GM19438 (cell line): ENCODE data around the gene PF4V1.
"Not testable (repeated sequence)": the region's sequence is repeated elsewhere in the genome, so short reads cannot be mapped to it uniquely, and the experiment has no call there.

Source experiments
- ATAC-seq: cut with Tn5 transposase; IDR thresholded peaks from one replicate; pipeline ENCODE4 v1.9.1; 2021; ENCODE audit warnings: low read depth; ENCODE audit not compliant: unreplicated experiment

The PF4V1 gene

DNA sequence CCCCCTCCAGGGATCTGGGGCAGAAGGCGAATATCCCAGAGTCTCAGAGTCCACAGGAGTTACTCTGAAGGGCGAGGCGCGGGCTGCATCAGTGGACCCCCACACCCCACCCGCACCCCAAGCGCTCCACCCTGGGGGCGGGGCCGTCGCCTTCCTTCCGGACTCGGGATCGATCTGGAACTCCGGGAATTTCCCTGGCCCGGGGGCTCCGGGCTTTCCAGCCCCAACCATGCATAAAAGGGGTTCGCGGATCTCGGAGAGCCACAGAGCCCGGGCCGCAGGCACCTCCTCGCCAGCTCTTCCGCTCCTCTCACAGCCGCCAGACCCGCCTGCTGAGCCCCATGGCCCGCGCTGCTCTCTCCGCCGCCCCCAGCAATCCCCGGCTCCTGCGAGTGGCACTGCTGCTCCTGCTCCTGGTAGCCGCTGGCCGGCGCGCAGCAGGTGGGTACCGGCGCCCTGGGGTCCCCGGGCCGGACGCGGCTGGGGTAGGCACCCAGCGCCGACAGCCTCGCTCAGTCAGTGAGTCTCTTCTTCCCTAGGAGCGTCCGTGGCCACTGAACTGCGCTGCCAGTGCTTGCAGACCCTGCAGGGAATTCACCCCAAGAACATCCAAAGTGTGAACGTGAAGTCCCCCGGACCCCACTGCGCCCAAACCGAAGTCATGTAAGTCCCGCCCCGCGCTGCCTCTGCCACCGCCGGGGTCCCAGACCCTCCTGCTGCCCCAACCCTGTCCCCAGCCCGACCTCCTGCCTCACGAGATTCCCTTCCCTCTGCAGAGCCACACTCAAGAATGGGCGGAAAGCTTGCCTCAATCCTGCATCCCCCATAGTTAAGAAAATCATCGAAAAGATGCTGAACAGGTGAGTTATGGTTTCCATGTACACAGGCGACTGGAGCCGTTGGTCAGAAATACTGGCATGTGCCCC is 16.3 kb downstream of the PF4V1 start, which contains the start of gene CXCL1:
Gene CXCL1 (plus strand): TSS at position 264 of the 926 bp plus-strand sequence. CDS start 78 bp downstream, at position 342.
- ATAC-seq, result no peak

DNA sequence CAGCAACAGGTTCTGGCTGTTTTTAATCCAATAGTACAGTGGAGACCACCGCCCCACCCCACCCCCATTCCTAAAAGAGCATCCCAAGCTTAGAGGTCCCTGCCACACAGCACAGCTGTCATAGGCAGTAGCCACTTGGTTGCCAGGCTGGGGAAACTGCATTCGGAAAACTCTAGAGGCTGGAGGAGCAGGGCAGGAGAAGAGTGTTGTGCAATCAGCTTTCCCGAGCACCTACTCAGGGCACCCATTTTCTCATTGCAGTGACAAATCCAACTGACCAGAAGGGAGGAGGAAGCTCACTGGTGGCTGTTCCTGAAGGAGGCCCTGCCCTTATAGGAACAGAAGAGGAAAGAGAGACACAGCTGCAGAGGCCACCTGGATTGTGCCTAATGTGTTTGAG is 17.2 kb downstream of the PF4V1 start:
- ATAC-seq, result no peak

DNA sequence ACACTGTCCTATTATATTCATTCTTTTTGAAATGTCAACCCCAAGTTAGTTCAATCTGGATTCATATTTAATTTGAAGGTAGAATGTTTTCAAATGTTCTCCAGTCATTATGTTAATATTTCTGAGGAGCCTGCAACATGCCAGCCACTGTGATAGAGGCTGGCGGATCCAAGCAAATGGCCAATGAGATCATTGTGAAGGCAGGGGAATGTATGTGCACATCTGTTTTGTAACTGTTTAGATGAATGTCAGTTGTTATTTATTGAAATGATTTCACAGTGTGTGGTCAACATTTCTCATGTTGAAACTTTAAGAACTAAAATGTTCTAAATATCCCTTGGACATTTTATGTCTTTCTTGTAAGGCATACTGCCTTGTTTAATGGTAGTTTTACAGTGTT is 17.7 kb downstream of the PF4V1 start:
- ATAC-seq, result no peak

DNA sequence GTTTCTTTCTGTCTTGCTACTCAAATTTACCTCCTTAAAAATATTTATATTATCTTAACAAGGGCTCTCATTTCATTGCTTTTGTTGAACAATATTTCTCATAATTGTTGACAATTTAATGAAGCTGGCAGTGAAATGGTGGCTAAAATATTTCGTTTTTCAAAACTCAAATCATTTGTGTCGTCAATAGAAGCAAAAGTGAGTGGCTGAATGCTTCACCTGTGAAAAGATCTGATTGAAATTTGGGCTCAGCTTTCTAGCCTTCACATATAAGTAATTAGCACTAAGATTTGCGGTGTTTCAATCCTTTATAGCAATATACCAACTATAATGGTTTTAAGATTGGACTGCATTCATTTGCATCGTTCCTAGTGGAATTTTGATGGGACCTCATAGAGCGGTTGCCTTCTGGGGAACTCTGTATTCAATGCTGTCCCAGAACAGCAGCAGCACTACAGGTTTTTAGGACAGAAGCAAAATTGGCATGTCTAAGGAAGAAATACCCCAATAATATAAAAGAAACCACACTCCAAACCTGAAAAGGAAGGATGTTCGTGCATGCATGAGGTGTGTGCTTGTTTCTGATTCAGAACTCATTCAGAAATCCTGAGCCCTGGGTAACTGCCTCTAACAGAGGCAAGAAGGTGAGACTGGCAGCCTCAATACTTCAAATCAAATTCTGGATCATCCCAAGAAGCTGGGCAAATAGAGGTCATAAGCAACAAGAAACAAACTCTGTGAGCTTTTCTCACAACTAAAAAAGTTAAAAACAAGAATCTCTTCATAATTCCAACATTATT is 18.6 kb downstream of the PF4V1 start:
- ATAC-seq, result no peak

DNA sequence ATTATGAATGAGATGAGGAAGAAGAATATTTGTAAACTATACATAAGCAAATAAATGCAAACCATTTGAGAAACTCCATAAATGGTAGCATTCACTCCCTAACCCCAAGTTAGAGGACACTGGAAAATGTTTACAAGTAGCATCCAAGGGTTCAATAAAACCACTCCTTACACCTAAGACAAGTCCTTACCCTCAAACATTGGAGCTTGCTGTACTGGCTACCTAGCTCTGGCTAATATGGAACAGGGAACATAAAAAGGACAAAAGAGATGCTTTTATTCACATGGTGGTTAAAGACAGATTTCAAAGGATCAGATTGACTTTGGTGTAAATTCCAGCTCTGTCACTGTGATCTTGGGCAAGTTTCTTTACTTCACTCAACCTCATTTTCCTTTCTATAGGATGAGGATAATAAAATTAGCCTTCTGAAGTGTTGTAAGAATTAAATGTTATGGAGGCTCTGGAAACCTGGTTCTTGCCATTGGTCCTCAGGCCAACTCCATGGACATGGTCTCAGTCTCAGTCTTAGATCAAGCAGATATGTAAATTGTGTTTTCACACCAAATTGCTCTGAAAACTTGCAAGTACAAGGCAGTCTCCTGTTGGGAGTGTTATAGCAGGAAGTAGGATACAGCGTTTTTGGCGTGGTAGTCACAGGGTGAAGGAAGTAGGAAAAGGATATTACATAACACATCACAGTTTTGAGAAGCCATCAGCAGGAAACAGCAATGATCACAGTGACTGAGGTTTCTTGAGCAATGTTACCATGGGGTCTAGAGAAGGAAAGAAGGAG is 19.4 kb downstream of the PF4V1 start:
- no peak for ATAC-seq

DNA sequence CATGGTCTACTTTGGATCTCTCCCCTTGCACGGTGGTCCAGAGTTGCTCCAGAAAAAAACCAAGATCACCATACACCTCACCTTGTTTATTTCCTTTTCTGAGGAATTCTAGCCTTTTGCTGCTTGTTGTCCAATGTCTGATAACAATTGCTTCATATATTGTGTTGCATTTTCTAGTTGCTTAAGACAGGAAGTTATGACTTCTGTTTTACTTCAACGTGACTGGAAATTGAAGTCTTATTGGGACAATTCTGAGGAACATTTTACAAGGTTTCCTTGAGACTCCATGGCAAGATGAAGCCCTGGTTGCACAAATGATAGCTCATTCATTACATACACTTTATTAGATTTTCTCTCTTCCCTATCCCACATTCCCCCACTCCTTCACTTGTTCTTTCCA is 21.3 kb downstream of the PF4V1 start:
- no peak for ATAC-seq

DNA sequence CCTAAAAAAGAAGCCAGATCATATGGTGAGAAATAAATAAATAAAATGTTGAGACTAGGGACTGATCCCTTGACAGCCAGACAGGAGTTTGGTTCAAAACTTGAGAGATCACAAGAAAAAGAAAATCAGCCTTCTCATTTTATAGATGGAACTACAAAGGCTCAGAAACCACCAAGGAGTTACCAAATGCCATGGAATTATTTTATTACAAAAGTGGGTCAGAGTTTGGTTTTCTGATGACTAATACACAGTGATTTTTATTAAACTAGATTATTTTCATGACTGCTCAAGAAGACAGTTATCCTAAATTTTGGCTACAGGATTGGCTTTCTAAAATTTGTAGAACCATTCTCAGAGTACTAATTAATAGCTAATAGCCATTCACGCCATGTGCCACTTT is 22.3 kb downstream of the PF4V1 start:
- ATAC-seq, result no peak

DNA sequence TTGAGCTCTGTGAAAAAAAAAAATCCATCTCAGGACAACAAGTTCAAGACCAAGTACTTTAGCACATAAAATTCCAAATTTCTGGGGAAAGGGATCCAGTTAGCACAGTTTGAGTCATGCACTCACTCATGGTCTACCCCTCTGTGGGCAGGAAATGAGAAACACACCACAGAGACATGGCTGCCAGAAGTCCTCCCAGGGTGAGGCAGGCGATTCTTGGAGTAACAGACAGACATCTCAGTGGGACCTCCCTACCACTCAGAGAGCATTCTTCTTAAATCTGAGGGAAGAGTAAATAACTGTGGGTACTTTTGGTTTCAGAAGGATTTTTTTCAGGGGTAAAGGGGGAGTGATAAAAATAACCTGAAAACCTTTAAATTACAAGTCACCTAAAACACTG is 30.2 kb downstream of the PF4V1 start:
- ATAC-seq, result no peak

DNA sequence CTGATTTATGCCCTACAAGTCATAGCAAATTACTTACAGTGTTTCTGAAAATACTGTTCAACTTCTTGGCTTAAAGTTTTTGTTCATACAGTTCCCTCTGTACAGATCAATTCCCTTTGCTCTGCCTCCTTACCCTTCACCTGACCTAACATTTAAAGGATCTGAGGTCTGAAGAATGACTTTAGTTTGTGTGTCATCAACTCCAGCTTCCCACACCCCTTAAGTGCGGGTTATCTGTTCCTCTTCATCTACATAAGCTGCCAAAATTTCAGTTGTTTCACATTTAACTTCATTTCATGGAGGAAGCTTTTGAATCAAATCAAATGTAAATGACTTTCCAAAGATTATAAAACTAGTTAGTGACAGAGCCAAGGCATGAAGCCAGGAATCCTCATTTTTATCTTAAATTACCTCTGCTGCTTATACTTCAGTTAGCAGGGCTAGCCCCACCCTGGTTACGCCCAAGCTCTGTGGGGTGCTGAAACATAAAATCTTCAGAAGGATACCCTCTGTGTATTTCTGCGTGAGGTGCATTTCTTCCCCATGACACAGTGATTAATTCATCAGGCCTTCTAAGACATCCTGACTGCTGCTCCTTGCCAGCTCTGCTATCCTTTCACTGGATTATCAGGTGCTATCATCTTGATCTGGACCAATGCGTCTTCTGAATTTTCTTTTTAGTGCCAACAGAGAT is 32.6 kb downstream of the PF4V1 start:
- ATAC-seq, result no peak

DNA sequence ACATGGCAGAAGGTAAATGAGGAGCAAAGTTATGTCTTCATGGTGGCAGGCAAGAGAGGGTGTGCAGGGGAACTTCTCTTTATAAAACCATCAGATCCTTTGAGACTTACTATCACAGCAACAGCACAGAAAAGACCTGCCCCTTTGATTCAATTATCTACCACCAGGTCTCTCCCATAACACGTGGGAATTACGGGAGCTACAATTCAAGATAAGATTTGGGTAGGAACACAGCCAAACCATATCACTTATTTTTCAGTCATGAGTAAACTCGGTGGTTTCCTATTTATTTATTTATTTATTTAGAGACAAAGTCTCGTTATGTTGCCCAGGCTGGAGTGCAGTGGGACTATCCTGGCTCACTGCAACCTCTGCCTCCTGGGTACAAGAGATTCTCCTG is 38.2 kb downstream of the PF4V1 start:
- ATAC-seq, result no peak

DNA sequence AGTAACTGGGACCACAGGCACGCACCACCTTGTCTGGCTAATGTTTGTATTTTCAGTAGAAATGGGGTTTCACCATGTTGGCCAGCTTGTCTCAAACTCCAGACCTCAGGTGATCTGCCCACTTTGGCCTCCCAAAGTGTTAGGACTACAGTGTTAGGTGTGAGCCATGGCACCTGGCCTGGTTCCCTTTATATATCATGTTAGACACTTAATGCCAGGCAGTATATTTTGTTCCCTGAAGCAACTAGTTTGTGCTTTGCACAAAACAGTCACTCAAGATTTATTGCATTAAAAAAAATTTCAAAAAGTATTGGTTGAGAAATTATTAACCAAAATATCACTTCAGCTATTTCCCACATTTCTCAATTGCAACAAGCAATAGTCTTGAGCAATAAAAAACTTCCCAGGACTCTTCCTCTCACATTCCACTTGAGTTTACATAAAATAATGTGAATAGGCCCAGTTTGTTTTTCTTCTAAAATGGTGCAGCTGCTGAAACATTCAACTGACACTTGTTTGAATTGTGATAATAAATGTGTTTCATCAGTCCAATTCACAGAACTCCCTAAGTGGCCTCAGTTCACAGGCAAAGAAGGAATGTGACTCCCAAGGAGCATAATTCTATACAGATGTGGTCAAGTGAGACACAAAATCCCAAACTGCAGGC is 38.8 kb downstream of the PF4V1 start:
- ATAC-seq, result no peak

DNA sequence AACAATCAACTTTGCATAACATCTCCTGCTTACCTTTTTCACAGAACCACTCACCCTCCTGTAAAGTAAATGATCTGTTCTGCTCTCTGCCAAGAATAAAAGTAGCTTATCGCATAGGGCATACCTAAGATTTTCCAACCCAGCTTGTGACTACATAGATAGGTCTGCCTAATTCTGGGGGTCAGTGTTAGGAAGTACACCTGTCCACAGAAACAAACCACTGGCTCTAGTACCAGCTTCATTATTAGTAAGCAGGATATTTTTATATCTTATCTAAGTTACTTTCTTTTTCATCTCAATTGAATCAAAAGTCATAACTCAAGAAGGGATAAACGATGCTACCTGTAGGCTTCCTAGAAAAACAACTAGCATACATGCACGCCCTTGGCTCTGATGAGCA is 39.9 kb downstream of the PF4V1 start:
- ATAC-seq, result no peak

DNA sequence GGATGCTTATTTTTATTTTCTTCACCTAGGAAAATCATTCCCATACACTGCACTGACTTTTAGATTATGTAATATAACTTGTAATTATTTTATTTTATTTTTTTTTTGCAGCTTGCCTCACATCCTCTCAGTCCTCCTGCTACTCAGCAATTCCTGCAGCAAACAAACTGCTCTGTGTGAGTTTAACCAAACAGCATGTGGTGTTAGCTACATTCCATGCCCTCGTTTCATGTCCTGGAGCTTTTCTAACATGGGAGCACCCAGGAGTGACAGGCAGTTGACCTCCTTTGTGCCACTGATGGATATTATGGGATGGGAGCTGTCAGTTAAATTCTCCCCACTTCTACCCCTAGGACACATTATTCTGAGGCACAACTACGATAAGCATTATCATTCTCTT is 40.9 kb downstream of the PF4V1 start:
- ATAC-seq, result no peak

DNA sequence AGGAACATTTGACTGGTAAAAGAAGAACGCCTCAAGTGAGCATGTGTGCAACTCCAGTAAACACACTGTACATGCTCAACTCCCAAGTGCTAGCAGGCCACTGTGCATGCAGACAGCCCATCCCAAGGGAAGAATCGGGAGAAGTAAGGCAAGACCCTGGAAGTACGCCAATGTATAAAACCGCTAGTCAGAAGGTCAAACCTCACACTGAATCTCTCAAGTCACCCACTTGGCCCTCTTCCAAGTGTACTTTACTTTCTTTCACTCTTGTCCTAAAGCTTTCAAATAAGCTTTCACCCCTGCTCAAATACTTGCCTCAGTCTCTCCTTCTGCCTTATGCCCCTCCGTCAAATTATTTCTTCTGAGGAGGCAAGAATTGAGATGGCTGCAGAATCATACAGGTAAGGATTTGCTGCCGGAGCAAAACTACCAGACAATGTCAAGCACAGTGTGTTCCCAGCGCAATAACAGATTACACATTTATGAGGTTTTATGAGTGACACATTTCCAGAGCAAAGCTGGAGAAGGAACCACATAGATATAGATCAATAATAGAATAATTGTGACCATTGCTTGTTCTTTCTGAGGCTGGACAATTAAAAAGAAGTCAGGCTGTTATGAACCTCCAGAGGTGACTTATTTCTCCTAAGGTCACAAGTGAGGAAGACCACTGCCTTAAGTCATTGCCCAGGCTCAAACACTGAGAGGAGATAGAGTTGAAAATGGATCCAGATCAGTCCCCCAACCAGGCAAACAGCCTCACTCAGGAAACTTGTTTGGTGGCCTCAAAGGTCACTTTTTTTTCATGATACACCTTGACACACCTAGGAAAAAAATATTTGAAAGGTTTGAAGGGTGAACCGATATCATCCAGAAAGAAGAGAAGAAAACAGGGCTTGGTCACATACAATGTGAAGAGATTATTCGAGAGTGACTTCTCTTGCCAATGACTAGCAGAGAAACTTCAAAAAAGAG is 42.4 kb downstream of the PF4V1 start:
- no peak for ATAC-seq

DNA sequence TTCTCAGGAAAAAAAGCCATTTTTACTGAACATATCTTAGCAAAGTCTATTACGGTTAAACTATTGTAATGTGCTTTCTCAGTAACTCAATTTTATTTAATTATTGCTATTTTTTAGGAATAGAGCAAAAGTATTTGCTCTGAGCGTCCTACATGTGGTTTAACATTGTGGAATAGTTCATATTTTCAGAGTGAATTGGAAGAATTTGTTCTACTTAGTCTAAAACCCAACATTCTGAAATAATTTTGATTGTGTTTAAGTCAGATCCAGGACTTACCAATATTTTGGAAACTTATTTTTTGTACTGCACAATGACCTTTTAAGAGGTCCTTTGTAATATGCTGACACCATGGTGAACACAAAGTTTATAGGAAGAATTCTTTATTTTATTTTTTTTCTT is 43.3 kb downstream of the PF4V1 start:
- ATAC-seq, result no peak

DNA sequence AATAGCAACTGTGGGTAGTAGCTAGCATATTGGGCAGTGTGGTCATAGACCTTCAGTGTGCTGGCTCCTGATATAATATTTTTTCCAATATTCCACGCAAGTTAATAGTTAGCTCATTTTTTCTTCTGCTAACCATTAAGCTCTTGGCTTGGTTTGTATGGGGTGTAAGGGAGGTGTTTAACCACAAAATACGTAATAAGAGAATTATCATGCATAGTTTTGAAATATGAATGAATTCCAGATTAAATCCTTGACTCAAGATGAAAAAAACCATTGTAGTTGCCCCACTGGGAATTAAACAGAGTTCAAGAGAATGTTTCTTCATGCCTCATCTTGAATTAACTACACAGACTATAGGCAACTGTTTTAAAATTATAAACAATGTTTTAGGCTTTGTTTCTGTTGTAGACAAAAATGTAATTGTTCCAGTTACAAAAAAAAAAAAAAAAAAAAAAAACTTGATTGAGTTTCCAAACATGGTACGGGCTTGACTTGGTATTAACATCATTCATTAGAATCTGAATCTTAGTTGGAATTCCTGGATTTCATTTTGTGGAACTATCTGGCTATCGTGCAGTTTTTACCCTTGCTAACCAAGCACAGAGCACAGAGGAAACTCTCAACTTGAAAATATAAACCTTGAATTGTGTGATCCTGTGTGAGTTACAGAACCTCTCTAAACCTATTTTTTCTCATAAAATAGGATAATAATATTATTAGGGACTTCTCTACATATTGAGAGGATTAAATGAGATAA is 44.5 kb downstream of the PF4V1 start:
- ATAC-seq, result no peak

DNA sequence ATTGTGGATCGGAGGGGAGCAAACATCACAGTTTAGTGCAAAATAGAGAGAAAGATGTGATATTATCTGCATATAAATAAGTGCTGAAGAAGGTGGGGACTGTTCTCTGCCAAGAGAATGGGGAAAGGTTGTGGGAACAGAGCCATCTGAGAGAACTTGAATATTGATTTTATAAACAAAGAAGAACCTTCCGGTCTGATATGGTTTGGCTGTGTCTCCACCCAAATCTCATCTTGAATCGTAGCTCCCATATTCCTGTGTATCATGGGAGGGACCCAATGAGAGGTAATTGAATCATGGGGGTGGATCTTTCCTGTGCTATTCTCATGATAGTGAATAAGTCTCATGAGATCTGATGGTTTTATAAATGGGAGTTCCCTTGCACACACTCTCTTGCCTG is 46.2 kb downstream of the PF4V1 start:
- ATAC-seq, result not testable (repeated sequence)

DNA sequence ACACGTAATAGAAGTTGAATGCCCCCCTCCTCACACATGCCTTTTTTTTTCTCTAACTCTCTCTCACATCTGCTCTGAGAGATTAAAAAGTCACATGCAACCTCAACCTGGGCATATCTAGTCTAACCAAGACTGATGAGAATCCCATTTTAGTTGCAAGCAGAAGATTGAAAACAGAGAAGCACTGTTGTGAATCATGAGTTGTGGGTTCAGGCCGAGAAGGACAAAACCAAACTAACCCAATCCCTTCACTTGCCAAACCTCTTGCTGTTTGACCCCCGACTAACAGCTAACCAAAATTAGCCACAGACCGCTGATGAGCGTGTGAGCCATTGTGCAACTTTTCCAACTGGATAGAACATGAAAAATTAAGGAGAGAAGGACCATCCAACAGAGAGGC is 47.9 kb downstream of the PF4V1 start:
- ATAC-seq, result no peak
